ENCODE data around the gene LRRC8B.
A peak's percentile ranks its signal among the peaks of the same experiment; 100 is the strongest.

Gene LRRC8B

GRCh38 chr1:89608984-89609725, 84.5 kb downstream of the LRRC8B start:
- peak; percentile 13 for ATAC-seq
- Mint-ChIP-seq H3K27ac (peak overlapping the region; percentile 94), H3K9me3 (no peaks in the 10 kb centered on the region), H3K4me1 (peaks cover 93% of the 10 kb centered on the region), H3K27me3 (no peaks in the 10 kb centered on the region), H3K36me3 (ENCODE audit: low read depth) (peaks cover 1% of the 10 kb centered on the region), H3K4me3 (peak overlapping the region; percentile 83)
- DNase-seq = peak; percentile 71

GRCh38 chr1:89609781-89610456, 85.3 kb downstream of the LRRC8B start:
- H3K9me3 Mint-ChIP-seq = no peaks in the 10 kb centered on the region
- peak overlapping the region; percentile 94 for H3K27ac Mint-ChIP-seq
- H3K4me3 Mint-ChIP-seq = peak overlapping the region; percentile 83
- ATAC-seq (peak; percentile 13), DNase-seq (peak; percentile 54)
- no peaks in the 10 kb centered on the region for H3K27me3 Mint-ChIP-seq
- H3K36me3 Mint-ChIP-seq (ENCODE audit: low read depth) = peaks cover 5% of the 10 kb centered on the region
- H3K4me1 Mint-ChIP-seq = peaks cover 93% of the 10 kb centered on the region

GRCh38 chr1:89610457-89611011, 85.9 kb downstream of the LRRC8B start:
- Mint-ChIP-seq H3K4me1 (peaks cover 92% of the 10 kb centered on the region), H3K27ac (peak overlapping the region; percentile 94)
- peak; percentile 2 for ATAC-seq

GRCh38 chr1:89611721-89612120, 87.1 kb downstream of the LRRC8B start:
- H3K36me3 Mint-ChIP-seq (ENCODE audit: low read depth) = peaks cover 12% of the 10 kb centered on the region
- no peak for DNase-seq
- no peaks in the 10 kb centered on the region for H3K9me3 Mint-ChIP-seq
- H3K4me1 Mint-ChIP-seq = peaks cover 84% of the 10 kb centered on the region
- peak overlapping the region; percentile 83 for H3K4me3 Mint-ChIP-seq
- H3K27ac Mint-ChIP-seq = peak overlapping the region; percentile 94
- peak; percentile 50 for ATAC-seq
- H3K27me3 Mint-ChIP-seq = no peaks in the 10 kb centered on the region

More at GRCh38 chr1:89610457-89611011, 85.9 kb downstream of the LRRC8B start:
- Mint-ChIP-seq H3K9me3 (no peaks in the 10 kb centered on the region), H3K36me3 (ENCODE audit: low read depth) (peaks cover 5% of the 10 kb centered on the region), H3K27me3 (no peaks in the 10 kb centered on the region), H3K4me3 (peak overlapping the region; percentile 83)
- DNase-seq = peak; percentile 34

GRCh38 chr1:89613928-89614327, 89.3 kb downstream of the LRRC8B start:
- Mint-ChIP-seq H3K36me3 (ENCODE audit: low read depth) (peaks cover 35% of the 10 kb centered on the region), H3K9me3 (peaks cover 16% of the 10 kb centered on the region), H3K4me3 (no peak overlapping the region), H3K27me3 (no peaks in the 10 kb centered on the region), H3K4me1 (peaks cover 76% of the 10 kb centered on the region), H3K27ac (peak overlapping the region; percentile 55)
- DNase-seq = no peak
- no peak for ATAC-seq

- DNase-seq (peak; percentile 38), ATAC-seq (no peak)
- Mint-ChIP-seq H3K4me3 (no peak overlapping the region), H3K4me1 (peaks cover 70% of the 10 kb centered on the region), H3K36me3 (ENCODE audit: low read depth) (peaks cover 43% of the 10 kb centered on the region), H3K27ac (no peak overlapping the region), H3K27me3 (no peaks in the 10 kb centered on the region), H3K9me3 (peaks cover 16% of the 10 kb centered on the region)
These were observed 91.3 kb downstream of the LRRC8B start for GRCh38 chr1:89615676-89616598.

- DNase-seq (no peak), ATAC-seq (peak; percentile 57)
- Mint-ChIP-seq H3K9me3 (peaks cover 16% of the 10 kb centered on the region), H3K4me3 (no peak overlapping the region), H3K4me1 (peaks cover 67% of the 10 kb centered on the region), H3K36me3 (ENCODE audit: low read depth) (peaks cover 45% of the 10 kb centered on the region), H3K27ac (no peak overlapping the region), H3K27me3 (no peaks in the 10 kb centered on the region)
These were observed 92.4 kb downstream of the LRRC8B start for GRCh38 chr1:89616844-89617627.

GRCh38 chr1:89620664-89621063, 96.0 kb downstream of the LRRC8B start:
- H3K27ac Mint-ChIP-seq = peak overlapping the region; percentile 76
- ATAC-seq (no peak), DNase-seq (no peak)
- no peaks in the 10 kb centered on the region for H3K27me3 Mint-ChIP-seq
- peaks cover 41% of the 10 kb centered on the region for H3K36me3 Mint-ChIP-seq (ENCODE audit: low read depth)
- peaks cover 44% of the 10 kb centered on the region for H3K4me1 Mint-ChIP-seq
- peaks cover 16% of the 10 kb centered on the region for H3K9me3 Mint-ChIP-seq
- H3K4me3 Mint-ChIP-seq = peak overlapping the region; percentile 41

- Mint-ChIP-seq H3K36me3 (ENCODE audit: low read depth) (peaks cover 21% of the 10 kb centered on the region), H3K27ac (no peak overlapping the region), H3K27me3 (no peaks in the 10 kb centered on the region), H3K4me3 (no peak overlapping the region), H3K4me1 (peaks cover 49% of the 10 kb centered on the region), H3K9me3 (peaks cover 7% of the 10 kb centered on the region)
- DNase-seq (no peak), ATAC-seq (no peak)
These were observed 98.3 kb downstream of the LRRC8B start for GRCh38 chr1:89622895-89623294.

GRCh38 chr1:89624314-89624713, 99.7 kb downstream of the LRRC8B start:
- peaks cover 19% of the 10 kb centered on the region for H3K36me3 Mint-ChIP-seq (ENCODE audit: low read depth)
- H3K27me3 Mint-ChIP-seq = no peaks in the 10 kb centered on the region
- peaks cover 56% of the 10 kb centered on the region for H3K4me1 Mint-ChIP-seq
- no peak for ATAC-seq
- DNase-seq = no peak
- no peak overlapping the region for H3K4me3 Mint-ChIP-seq
- H3K27ac Mint-ChIP-seq = no peak overlapping the region
- H3K9me3 Mint-ChIP-seq = no peaks in the 10 kb centered on the region

GRCh38 chr1:89624715-89625323, 100.2 kb downstream of the LRRC8B start:
- Mint-ChIP-seq H3K27me3 (no peaks in the 10 kb centered on the region), H3K9me3 (no peaks in the 10 kb centered on the region), H3K36me3 (ENCODE audit: low read depth) (peaks cover 19% of the 10 kb centered on the region), H3K4me1 (peaks cover 61% of the 10 kb centered on the region), H3K4me3 (no peak overlapping the region), H3K27ac (no peak overlapping the region)
- DNase-seq = no peak
- no peak for ATAC-seq

- Mint-ChIP-seq H3K27ac (peak overlapping the region; percentile 77), H3K9me3 (no peaks in the 10 kb centered on the region), H3K4me1 (peaks cover 69% of the 10 kb centered on the region), H3K36me3 (ENCODE audit: low read depth) (peaks cover 17% of the 10 kb centered on the region), H3K27me3 (no peaks in the 10 kb centered on the region), H3K4me3 (peak overlapping the region; percentile 32)
- ATAC-seq (no peak), DNase-seq (no peak)
These were observed 103.0 kb downstream of the LRRC8B start for GRCh38 chr1:89627596-89627962.

GRCh38 chr1:89629146-89629545, 104.5 kb downstream of the LRRC8B start:
- peaks cover 66% of the 10 kb centered on the region for H3K4me1 Mint-ChIP-seq
- no peak for DNase-seq
- H3K9me3 Mint-ChIP-seq = no peaks in the 10 kb centered on the region
- no peak for ATAC-seq
- no peaks in the 10 kb centered on the region for H3K27me3 Mint-ChIP-seq
- H3K27ac Mint-ChIP-seq = peak overlapping the region; percentile 45
- peak overlapping the region; percentile 31 for H3K4me3 Mint-ChIP-seq
- peaks cover 21% of the 10 kb centered on the region for H3K36me3 Mint-ChIP-seq (ENCODE audit: low read depth)
